DMS153 treated with DMSO at 0.1 percent for 48 hours (cell line): Measurements from ENCODE around the gene C1QL4.
"Not testable (repeated sequence)": the region's sequence is repeated elsewhere in the genome, so short reads cannot be mapped to it uniquely, and the experiment has no call there.

Experiments used
- DNase-seq: peaks from one replicate; lab custom pipeline; 2025; ENCODE audit not compliant: unreplicated experiment; lab: John Stamatoyannopoulos, UW

The C1QL4 gene

GRCh38 chr12:49336645-49337584 is at the start of gene C1QL4:
Gene C1QL4 (minus strand): TSS chr12:49337188. CDS start chr12:49336477, 711 bp downstream.
- peak; percentile 52 for DNase-seq

GRCh38 chr12:49380184-49380583 is 43.2 kb upstream of the C1QL4 start:
- DNase-seq = not testable (repeated sequence)

GRCh38 chr12:49377386-49377785 is 40.4 kb upstream of the C1QL4 start:
- DNase-seq = no peak

- DNase-seq = no peak
Measured at GRCh38 chr12:49375406-49375805, 38.4 kb upstream of the C1QL4 start.

GRCh38 chr12:49370539-49370938 is 33.6 kb upstream of the C1QL4 start:
- no peak for DNase-seq

GRCh38 chr12:49369411-49370145 is 32.6 kb upstream of the C1QL4 start:
- DNase-seq = no peak

GRCh38 chr12:49368240-49368600 is 31.2 kb upstream of the C1QL4 start:
- no peak for DNase-seq

- no peak for DNase-seq
Measured at GRCh38 chr12:49367381-49368239, 30.6 kb upstream of the C1QL4 start, which contains the start of gene SPATS2. Gene SPATS2 (plus strand): TSS chr12:49367462. CDS start chr12:49461013, 93,551 bp downstream.

GRCh38 chr12:49366652-49367380 is 29.8 kb upstream of the C1QL4 start:
- peak; percentile 87 for DNase-seq

- DNase-seq = peak; percentile 15
Measured at GRCh38 chr12:49366096-49366651, 29.2 kb upstream of the C1QL4 start.

- no peak for DNase-seq
Measured at GRCh38 chr12:49365542-49365941, 28.6 kb upstream of the C1QL4 start.

GRCh38 chr12:49364989-49365388 is 28.0 kb upstream of the C1QL4 start:
- DNase-seq = no peak

- DNase-seq = no peak
Measured at GRCh38 chr12:49362077-49362476, 25.1 kb upstream of the C1QL4 start.

GRCh38 chr12:49359671-49360070 is 22.7 kb upstream of the C1QL4 start:
- no peak for DNase-seq

GRCh38 chr12:49358483-49359141 is 21.6 kb upstream of the C1QL4 start:
- DNase-seq = peak; percentile 64

GRCh38 chr12:49357103-49357678 is 20.2 kb upstream of the C1QL4 start:
- no peak for DNase-seq

- no peak for DNase-seq
Measured at GRCh38 chr12:49355913-49356312, 18.9 kb upstream of the C1QL4 start.

GRCh38 chr12:49352351-49352750 is 15.4 kb upstream of the C1QL4 start:
- no peak for DNase-seq

- no peak for DNase-seq
Measured at GRCh38 chr12:49349266-49349665, 12.3 kb upstream of the C1QL4 start.
